Mesendoderm (in vitro differentiated cells): ENCODE measurements around the gene PIGQ. TPM values are rescaled to one million over a fixed set of nuclear protein-coding genes. Genes with fewer than 3 reads are reported as not detected.

ENCODE experiments used
- DNase-seq: peaks from one replicate; pipeline ENCODE4 v3.0.0; 2013
- H2AK5ac ChIP-seq: 2 replicates; pipeline ENCODE4 v1.6.1; 2013; ENCODE audit warnings: low read length, inconsistent platforms
- H2BK120ac ChIP-seq: 2 replicates; pipeline ENCODE4 v1.6.1; 2013; ENCODE audit warnings: low read depth, mild to moderate bottlenecking, low read length, moderate library complexity, mixed read lengths
- H2BK15ac ChIP-seq: replicated peaks from 2 replicates; pipeline ENCODE4 v1.6.1; 2013; ENCODE audit warnings: low read depth, mild to moderate bottlenecking, moderate library complexity
- H2BK5ac ChIP-seq: 2 replicates; pipeline ENCODE4 v1.6.1; 2013; ENCODE audit warnings: low read length, inconsistent platforms
- H3K18ac ChIP-seq: 2 replicates; pipeline ENCODE4 v1.6.1; 2013; ENCODE audit warnings: mild to moderate bottlenecking, low read length, mixed read lengths
- H3K23ac ChIP-seq: one replicate; pipeline ENCODE4 v1.6.1; 2013; ENCODE audit warnings: low read length
- H3K27ac ChIP-seq: 2 replicates; pipeline ENCODE4 v1.5.1; 2013; ENCODE audit warnings: low read depth, mild to moderate bottlenecking, inconsistent platforms, low read length, moderate library complexity
- H3K27me3 ChIP-seq: 2 replicates; pipeline ENCODE4 v1.6.1; 2013; ENCODE audit warnings: low read length, control low read depth, mild to moderate bottlenecking, inconsistent platforms; ENCODE audit not compliant: insufficient read depth, poor library complexity
- H3K36me3 ChIP-seq: 2 replicates; pipeline ENCODE4 v1.6.1; 2013; ENCODE audit warnings: low read length, inconsistent platforms; ENCODE audit not compliant: control insufficient read depth, insufficient read depth
- H3K4ac ChIP-seq: one replicate; pipeline ENCODE4 v1.6.1; 2013; ENCODE audit warnings: low read depth, mild to moderate bottlenecking, low read length, moderate library complexity
- H3K4me1 ChIP-seq: 2 replicates; pipeline ENCODE4 v1.6.1; 2013; ENCODE audit warnings: low read depth, low read length, inconsistent platforms; ENCODE audit not compliant: control insufficient read depth
- H3K4me2 ChIP-seq: 2 replicates; pipeline ENCODE4 v1.6.1; 2013; ENCODE audit warnings: low read length
- H3K4me3 ChIP-seq: 2 replicates; pipeline ENCODE4 v1.5.1; 2013; ENCODE audit warnings: mild to moderate bottlenecking, low read length
- H3K56ac ChIP-seq: one replicate; pipeline ENCODE4 v1.6.1; 2013; ENCODE audit warnings: low read length
- H3K79me1 ChIP-seq: 2 replicates; pipeline ENCODE4 v1.6.1; 2013; ENCODE audit warnings: low read length, inconsistent platforms
- H3K79me2 ChIP-seq: 2 replicates; pipeline ENCODE4 v1.6.1; 2013; ENCODE audit warnings: mild to moderate bottlenecking, low read length; ENCODE audit not compliant: control insufficient read depth, insufficient read depth
- H3K9ac ChIP-seq: 2 replicates; pipeline ENCODE4 v1.6.1; 2013; ENCODE audit warnings: low read length, inconsistent platforms
- H4K5ac ChIP-seq: one replicate; pipeline ENCODE4 v1.6.1; 2013; ENCODE audit warnings: low read length
- H4K8ac ChIP-seq: one replicate; pipeline ENCODE4 v1.6.1; 2013; ENCODE audit warnings: low read depth, mild to moderate bottlenecking, control low read depth, low read length, moderate library complexity
- WGBS: extraction: QIAGEN DNeasy Blood & Tissue Kit; methylation state at CpG from one replicate; pipeline ENCODE4 v1.1.7; 2013; ENCODE audit warnings: low lambda C conversion rate, missing lambda C conversion rate; ENCODE audit not compliant: insufficient coverage; ENCODE audit errors: extremely low coverage; 5-methylcytosine and 5-hydroxymethylcytosine counted together
- polyA plus RNA-seq, 2 experiments: library from polyadenylated mRNA; stranded (reverse); fragments of 200-250 nt; gene quantifications; one replicate each; pipeline ENCODE4 v1.2.3, GENCODE V29; 2013

Gene PIGQ
- polyA plus RNA-seq (2013, experiment 1 of 2): 12.1 TPM
- polyA plus RNA-seq (2013, experiment 2 of 2): 12.6 TPM

DNA sequence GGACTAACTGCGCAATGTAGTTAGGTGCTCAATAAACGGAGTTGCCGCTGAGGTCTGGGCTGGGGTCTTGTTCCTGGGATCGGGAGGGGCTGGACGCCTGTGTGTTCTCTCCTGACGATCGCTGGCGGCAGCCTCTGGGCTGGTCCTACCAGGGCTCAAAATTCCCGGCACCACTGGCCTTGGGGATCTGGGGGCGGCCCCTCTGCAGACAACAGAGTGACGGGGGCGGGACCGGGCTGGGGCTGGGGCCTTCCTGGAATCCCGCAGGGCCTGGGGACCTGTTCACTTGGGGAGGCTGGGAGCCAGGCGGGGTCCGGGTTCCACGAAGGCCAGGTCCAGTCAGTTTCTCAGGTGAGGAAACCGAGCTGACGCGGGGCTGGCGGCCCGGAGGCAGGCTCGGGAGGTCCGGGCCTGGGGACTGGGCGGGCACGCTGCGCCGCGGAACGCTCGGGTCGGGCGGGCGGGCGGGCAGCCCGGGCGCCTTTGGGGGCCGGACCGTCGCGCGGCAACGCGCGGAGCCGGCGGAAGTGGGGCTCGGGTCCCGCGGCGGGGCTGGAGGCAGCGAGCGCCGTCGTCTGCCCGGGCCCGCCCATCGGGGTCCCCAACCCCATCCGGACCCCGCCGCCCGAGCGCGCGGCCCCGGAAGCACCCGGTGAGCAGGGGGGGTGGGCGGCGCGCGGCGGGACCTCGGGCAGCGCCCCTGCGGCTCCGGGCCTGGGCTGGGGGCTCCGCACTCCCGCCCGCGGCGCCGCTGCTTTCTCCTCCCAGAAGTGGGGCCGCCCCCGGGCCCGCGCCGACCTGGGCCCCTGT lies at the start of gene PIGQ:
Gene PIGQ, plus strand, starts transcription at position 524 of the 810 bp plus-strand sequence. CDS start 4,107 bp downstream, outside the sequence.
- Histone ChIP-seq H3K36me3 (no peaks in the 10 kb centered on the region), H3K9ac (peak within 1 kb of the TSS; percentile 84), H3K27me3 (no peaks in the 10 kb centered on the region), H3K23ac (no peak within 1 kb of the TSS), H4K5ac (no peak within 1 kb of the TSS), H3K27ac (peak within 1 kb of the TSS; percentile 61), H3K4me1 (peaks cover 4% of the 10 kb centered on the region), H3K79me1 (peaks cover 4% of the 10 kb centered on the region), H3K56ac (peak within 1 kb of the TSS; percentile 95), H3K4ac (peak within 1 kb of the TSS; percentile 6), H3K79me2 (peaks cover 6% of the 10 kb centered on the region), H2BK120ac (no peak within 1 kb of the TSS), H3K4me3 (peak within 1 kb of the TSS; percentile 78), H2BK5ac (no peak within 1 kb of the TSS), H2AK5ac (no peak within 1 kb of the TSS), H4K8ac (peak within 1 kb of the TSS; percentile 43), H3K18ac (peak within 1 kb of the TSS; percentile 69), H2BK15ac (no peak within 1 kb of the TSS), H3K4me2 (peak within 1 kb of the TSS; percentile 74)
- no CpG with 5 or more reads among the region's 87 CpGs for WGBS
- DNase-seq: peak; percentile 84

DNA sequence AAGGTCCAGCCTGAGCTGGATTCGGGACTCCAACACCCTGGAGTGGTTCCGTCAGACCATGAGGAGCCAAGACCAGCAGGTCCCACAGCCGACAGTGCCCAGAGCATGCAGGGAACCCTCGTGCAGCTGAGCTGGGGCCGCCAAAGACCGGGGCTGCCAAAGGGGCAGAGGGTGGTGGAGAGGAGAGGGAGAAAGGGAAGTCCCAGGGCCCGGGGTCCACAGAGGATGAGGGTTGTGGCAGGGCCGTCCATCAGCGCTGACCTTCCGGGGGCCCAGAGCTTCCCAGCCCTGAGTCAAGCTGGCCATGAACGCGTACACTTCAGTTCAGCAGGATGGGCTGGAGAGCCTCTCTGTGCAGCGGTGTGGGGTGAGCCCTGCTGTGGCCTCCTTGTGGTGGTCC lies 48.9 kb upstream of the PIGQ start:
- Histone ChIP-seq H3K18ac (no peak overlapping the region), H3K79me2 (no peaks in the 10 kb centered on the region), H3K4me1 (peaks cover under 1% of the 10 kb centered on the region), H4K5ac (no peak overlapping the region), H4K8ac (no peak overlapping the region), H3K27me3 (no peaks in the 10 kb centered on the region), H3K27ac (no peak overlapping the region), H3K4ac (no peak overlapping the region), H3K56ac (no peak overlapping the region), H2BK5ac (no peak overlapping the region), H3K9ac (no peak overlapping the region), H3K23ac (no peak overlapping the region), H3K4me2 (no peak overlapping the region), H3K79me1 (peaks cover 2% of the 10 kb centered on the region), H3K4me3 (no peak overlapping the region), H2BK120ac (no peak overlapping the region), H2AK5ac (no peak overlapping the region), H3K36me3 (peaks cover 6% of the 10 kb centered on the region), H2BK15ac (no peak overlapping the region)
- WGBS: no CpG with 5 or more reads among the region's 13 CpGs
- no peak for DNase-seq

DNA sequence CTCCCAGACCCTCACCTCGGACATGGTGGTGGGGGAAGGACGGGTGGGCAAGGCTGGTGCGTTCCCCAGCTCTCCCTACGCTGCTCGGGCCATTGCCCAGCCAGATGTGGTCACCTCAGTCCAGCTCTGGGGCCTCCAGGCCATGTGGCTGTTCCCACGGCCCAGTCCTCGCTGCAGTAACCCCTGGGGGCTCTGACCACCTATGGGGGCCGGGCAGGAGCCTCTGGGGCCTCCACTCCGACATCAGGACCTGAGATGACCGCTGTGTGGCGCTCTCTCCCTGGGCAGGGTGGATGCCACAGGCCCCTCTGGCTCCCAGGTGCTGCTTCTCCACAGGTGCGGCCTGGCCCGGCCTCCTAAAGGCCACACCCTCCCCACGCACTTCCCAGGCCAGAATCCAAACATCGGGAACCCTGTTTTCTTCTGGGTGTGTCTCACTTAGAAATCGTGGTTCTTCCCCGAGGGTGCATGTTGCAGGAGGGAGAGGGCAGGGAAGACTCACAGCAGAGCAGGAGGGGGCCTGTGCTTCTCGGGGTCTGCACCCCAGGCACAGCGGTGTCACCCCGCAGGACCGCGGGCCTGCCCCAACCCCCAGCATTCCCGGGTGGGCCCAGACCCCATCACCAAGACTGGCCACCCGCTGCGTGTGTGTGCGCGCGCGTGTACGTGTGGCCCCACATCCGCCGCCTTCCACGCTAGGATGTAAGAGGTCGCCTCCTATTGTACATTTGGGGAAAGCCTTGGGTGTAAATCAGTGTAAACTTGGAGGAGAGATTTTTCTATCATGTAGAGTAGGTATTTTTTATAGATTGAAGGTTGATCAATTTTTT lies 48.2 kb upstream of the PIGQ start:
- Histone ChIP-seq H3K36me3 (peaks cover 6% of the 10 kb centered on the region), H2AK5ac (no peak overlapping the region), H4K8ac (no peak overlapping the region), H3K27ac (no peak overlapping the region), H2BK5ac (no peak overlapping the region), H3K4me1 (peaks cover 5% of the 10 kb centered on the region), H3K79me2 (peaks cover 5% of the 10 kb centered on the region), H3K18ac (no peak overlapping the region), H3K4ac (no peak overlapping the region), H3K4me2 (no peak overlapping the region), H3K9ac (no peak overlapping the region), H3K79me1 (peaks cover 9% of the 10 kb centered on the region), H3K56ac (no peak overlapping the region), H2BK15ac (no peak overlapping the region), H3K27me3 (no peaks in the 10 kb centered on the region), H2BK120ac (no peak overlapping the region), H3K4me3 (no peak overlapping the region), H3K23ac (no peak overlapping the region), H4K5ac (no peak overlapping the region)
- no CpG with 5 or more reads among the region's 34 CpGs for WGBS
- peak; percentile 53 for DNase-seq

DNA sequence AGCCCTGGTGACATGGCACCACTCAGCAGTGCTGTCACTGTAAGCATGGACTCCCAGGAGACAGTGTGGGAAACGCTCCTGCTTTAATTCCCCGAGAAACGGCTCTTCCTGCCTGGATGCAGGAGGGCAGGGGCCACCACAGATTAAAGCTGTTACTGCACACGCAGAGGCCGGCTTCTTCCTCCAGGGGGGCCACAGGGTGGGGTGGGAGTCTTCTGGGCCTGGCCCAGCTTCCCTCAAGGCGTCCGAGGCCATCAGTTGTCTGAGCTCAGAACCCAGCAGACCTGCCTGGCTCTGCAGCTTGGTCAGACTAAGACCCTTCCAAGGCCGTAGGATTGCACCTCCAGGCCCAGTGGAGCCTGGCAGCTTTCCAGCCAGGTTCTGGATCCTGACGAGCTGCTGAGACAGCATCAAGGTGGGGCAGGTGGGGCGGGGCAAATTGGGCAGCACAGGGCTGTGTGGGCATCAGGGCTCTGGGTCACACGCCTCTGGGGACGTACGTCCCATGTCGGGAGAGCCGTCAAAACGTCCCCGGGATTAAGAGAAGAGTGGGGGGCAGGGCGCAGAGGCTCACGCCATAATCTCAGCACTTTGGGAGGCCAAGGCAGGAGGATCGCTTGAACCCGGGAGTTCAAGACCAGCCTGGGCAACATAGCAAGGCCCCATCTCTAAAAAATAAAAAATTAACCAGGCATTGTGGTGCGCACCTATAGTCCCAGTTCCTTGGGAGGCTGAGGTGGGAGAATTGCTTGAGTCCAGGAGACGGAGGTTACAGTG lies 47.3 kb upstream of the PIGQ start:
- H3K79me1 ChIP-seq: peaks cover 10% of the 10 kb centered on the region
- H3K23ac ChIP-seq: no peak overlapping the region
- H3K4me1 ChIP-seq: peaks cover 5% of the 10 kb centered on the region
- H3K4ac ChIP-seq: no peak overlapping the region
- H2AK5ac ChIP-seq: no peak overlapping the region
- H2BK120ac ChIP-seq: no peak overlapping the region
- no peak overlapping the region for H3K27ac ChIP-seq
- H4K8ac ChIP-seq: no peak overlapping the region
- DNase-seq: no peak
- H3K18ac ChIP-seq: no peak overlapping the region
- no peak overlapping the region for H3K4me2 ChIP-seq
- no peak overlapping the region for H2BK15ac ChIP-seq
- no peak overlapping the region for H4K5ac ChIP-seq
- no CpG with 5 or more reads among the region's 23 CpGs for WGBS
- H3K9ac ChIP-seq: no peak overlapping the region
- peaks cover 6% of the 10 kb centered on the region for H3K36me3 ChIP-seq
- H3K27me3 ChIP-seq: no peaks in the 10 kb centered on the region
- H3K56ac ChIP-seq: no peak overlapping the region
- H3K4me3 ChIP-seq: no peak overlapping the region
- no peak overlapping the region for H2BK5ac ChIP-seq
- peaks cover 5% of the 10 kb centered on the region for H3K79me2 ChIP-seq

DNA sequence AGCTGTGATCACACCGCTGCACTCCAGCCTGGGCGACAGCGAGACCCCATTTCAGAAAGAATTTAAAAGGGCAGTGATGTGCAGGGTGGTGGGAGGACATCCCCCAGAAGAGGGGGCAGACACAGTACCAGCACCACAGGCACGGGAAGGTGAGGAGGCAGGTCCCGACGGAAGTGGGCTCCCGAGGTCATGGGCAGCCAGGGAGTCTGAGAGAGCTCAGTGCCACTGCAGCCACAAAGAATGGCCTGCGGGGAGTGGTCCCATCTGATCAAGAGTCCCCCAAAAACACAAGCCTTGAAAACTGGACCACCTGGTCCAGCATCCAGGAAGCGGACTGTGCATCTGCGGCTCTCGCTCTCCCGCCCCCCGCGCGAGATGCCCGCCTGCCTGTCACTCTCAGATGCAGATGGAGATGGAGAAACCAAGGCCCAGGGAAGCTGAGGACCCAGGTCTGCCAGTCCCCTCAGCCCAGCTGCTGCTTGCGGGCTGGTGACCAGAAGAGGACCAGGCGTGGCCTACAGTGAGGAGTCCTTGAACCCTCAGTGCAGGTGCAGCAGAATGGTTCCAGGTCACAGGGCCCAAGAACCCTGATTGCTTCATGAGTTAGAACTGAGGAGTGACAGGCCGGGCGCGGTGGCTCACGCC lies 46.5 kb upstream of the PIGQ start:
- Histone ChIP-seq H2BK5ac (no peak overlapping the region), H2BK120ac (no peak overlapping the region), H3K4me3 (no peak overlapping the region), H2BK15ac (no peak overlapping the region), H3K18ac (no peak overlapping the region), H3K4me2 (no peak overlapping the region), H3K56ac (no peak overlapping the region), H4K8ac (no peak overlapping the region), H3K79me1 (peaks cover 10% of the 10 kb centered on the region), H3K4ac (no peak overlapping the region), H3K23ac (no peak overlapping the region), H3K36me3 (peaks cover 6% of the 10 kb centered on the region), H2AK5ac (no peak overlapping the region), H3K27ac (no peak overlapping the region), H3K27me3 (no peaks in the 10 kb centered on the region), H3K79me2 (peaks cover 7% of the 10 kb centered on the region), H3K4me1 (peaks cover 5% of the 10 kb centered on the region), H3K9ac (no peak overlapping the region), H4K5ac (no peak overlapping the region)
- WGBS: no CpG with 5 or more reads among the region's 22 CpGs
- no peak for DNase-seq
